Fibroblast of skin of right quadriceps (primary cell): ENCODE data around the gene MAFF.

ENCODE experiments used
- DNase-seq: peaks from one replicate; pipeline ENCODE4 v3.0.0-alpha.2; 2013

The MAFF gene

GRCh38 chr22:38205261-38206128 is 3.7 kb downstream of the MAFF start:
- DNase-seq, result peak; percentile 83

- DNase-seq, result no peak
These were observed 6.2 kb downstream of the MAFF start for GRCh38 chr22:38207898-38208432.

GRCh38 chr22:38208551-38208968 is 6.8 kb downstream of the MAFF start:
- no peak for DNase-seq

GRCh38 chr22:38211556-38211955 is 9.8 kb downstream of the MAFF start:
- DNase-seq, result no peak

- no peak for DNase-seq
These were observed 10.6 kb downstream of the MAFF start for GRCh38 chr22:38212442-38212841.

- no peak for DNase-seq
These were observed 11.7 kb downstream of the MAFF start for GRCh38 chr22:38213319-38213989.

GRCh38 chr22:38213990-38214301 is 12.2 kb downstream of the MAFF start:
- no peak for DNase-seq

GRCh38 chr22:38214302-38215056 is 12.7 kb downstream of the MAFF start:
- peak; percentile 73 for DNase-seq

- no peak for DNase-seq
These were observed 13.6 kb downstream of the MAFF start for GRCh38 chr22:38215156-38216038.

GRCh38 chr22:38218661-38219622 is 17.1 kb downstream of the MAFF start:
- peak; percentile 90 for DNase-seq

- DNase-seq, result no peak
These were observed 17.8 kb downstream of the MAFF start for GRCh38 chr22:38219632-38220031.

- no peak for DNase-seq
These were observed 18.4 kb downstream of the MAFF start for GRCh38 chr22:38220163-38220562.

- DNase-seq, result no peak
These were observed 19.0 kb downstream of the MAFF start for GRCh38 chr22:38220653-38221386.

GRCh38 chr22:38221407-38221806 is 19.6 kb downstream of the MAFF start:
- DNase-seq, result no peak

- no peak for DNase-seq
These were observed 20.4 kb downstream of the MAFF start for GRCh38 chr22:38221908-38222796.

- DNase-seq, result no peak
These were observed 21.0 kb downstream of the MAFF start for GRCh38 chr22:38222797-38223119.

GRCh38 chr22:38223289-38223960 is 21.6 kb downstream of the MAFF start:
- no peak for DNase-seq

- DNase-seq, result no peak
These were observed 25.3 kb downstream of the MAFF start for GRCh38 chr22:38226853-38227649.
